ENCODE data around the gene MAGOH.

Gene MAGOH

DNA sequence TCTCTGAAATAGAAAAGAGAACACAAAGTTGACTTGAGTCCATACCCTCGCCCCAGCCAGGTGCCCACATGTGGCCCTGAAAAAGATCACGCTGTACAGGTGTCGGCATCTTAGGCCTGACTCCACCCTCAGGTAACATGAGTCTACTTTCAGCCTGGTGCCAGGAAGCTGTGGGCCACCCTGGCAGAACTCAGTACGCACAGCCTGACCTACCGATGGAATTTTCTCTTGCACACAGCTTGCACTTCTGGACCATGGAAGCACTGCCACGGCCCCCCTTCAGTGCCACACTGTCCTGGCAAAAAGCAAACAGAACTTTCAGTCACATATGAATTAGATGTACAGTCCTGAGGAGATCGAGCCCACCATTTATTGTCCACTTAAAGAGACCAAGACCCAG, 20.1 kb downstream of the MAGOH start:
- Histone ChIP-seq H2AFZ (ENCODE audit: low read length) (no peak overlapping the region), H3K9me2 (ENCODE audit: low read depth, low read length) (no peaks in the 10 kb centered on the region), H3K36me3 (ENCODE audit: insufficient read depth, low read length) (peaks cover 26% of the 10 kb centered on the region), H3K9ac (ENCODE audit: low read length) (no peak overlapping the region), H3K4me1 (ENCODE audit: insufficient read depth, low read length, severe bottlenecking) (peaks cover 18% of the 10 kb centered on the region), H3K4me2 (ENCODE audit: low read length) (no peak overlapping the region), H3K27ac (ENCODE audit: low read depth, low read length, poor library complexity, severe bottlenecking) (no peak overlapping the region), H3K4me3 (ENCODE audit: low read depth, low read length, poor library complexity, severe bottlenecking) (no peak overlapping the region), H3K79me2 (ENCODE audit: insufficient read depth, low read length) (no peaks in the 10 kb centered on the region), H3K27me3 (ENCODE audit: insufficient read depth, low read length) (no peaks in the 10 kb centered on the region), H3K9me3 (ENCODE audit: low read length) (no peaks in the 10 kb centered on the region), H4K20me1 (ENCODE audit: insufficient read depth, low read length) (no peaks in the 10 kb centered on the region), H3F3A (ENCODE audit: insufficient read depth, low read length) (no peaks in the 10 kb centered on the region)
- no peak for TF ChIP-seq EZH2 (IDR thresholded peaks at IDR 0.05; ENCODE audit: borderline replicate concordance, low read length)
- TF ChIP-seq, protein P1, sequence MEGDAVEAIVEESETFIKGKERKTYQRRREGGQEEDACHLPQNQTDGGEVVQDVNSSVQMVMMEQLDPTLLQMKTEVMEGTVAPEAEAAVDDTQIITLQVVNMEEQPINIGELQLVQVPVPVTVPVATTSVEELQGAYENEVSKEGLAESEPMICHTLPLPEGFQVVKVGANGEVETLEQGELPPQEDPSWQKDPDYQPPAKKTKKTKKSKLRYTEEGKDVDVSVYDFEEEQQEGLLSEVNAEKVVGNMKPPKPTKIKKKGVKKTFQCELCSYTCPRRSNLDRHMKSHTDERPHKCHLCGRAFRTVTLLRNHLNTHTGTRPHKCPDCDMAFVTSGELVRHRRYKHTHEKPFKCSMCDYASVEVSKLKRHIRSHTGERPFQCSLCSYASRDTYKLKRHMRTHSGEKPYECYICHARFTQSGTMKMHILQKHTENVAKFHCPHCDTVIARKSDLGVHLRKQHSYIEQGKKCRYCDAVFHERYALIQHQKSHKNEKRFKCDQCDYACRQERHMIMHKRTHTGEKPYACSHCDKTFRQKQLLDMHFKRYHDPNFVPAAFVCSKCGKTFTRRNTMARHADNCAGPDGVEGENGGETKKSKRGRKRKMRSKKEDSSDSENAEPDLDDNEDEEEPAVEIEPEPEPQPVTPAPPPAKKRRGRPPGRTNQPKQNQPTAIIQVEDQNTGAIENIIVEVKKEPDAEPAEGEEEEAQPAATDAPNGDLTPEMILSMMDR (IDR thresholded peaks at IDR 0.05; ENCODE audit: low read length): no peak

DNA sequence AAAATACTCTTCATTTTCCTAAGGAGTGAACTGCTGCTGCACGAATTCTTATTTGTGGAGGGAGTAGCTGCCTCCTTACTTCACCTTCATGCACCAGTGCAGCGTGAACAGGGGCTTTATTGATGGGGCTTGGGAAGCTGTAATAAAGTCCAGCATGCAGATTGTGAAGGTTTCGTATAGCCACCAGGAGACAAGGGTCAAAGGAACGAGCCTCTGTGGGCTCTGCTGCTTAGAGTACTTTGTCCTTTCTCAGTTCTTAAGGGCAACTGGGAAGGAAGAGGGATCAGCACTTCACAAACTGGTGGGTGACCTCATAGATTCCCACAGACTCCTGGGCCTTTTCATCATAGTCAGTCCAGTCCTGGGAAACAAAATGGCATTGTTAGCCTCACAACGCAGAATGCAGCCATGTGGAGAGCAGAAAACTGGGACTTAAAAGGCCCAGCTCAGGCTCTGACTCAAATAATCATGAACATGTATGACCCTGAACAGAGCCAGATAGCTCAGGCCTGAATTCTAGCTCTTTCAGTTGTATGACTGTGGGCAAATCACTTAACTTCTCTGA, 23.9 kb downstream of the MAGOH start:
- Histone ChIP-seq H3K4me2 (ENCODE audit: low read length) (no peak overlapping the region), H3F3A (ENCODE audit: insufficient read depth, low read length) (no peaks in the 10 kb centered on the region), H3K9me3 (ENCODE audit: low read length) (no peaks in the 10 kb centered on the region), H4K20me1 (ENCODE audit: insufficient read depth, low read length) (no peaks in the 10 kb centered on the region), H3K9me2 (ENCODE audit: low read depth, low read length) (no peaks in the 10 kb centered on the region), H3K79me2 (ENCODE audit: insufficient read depth, low read length) (no peaks in the 10 kb centered on the region), H3K9ac (ENCODE audit: low read length) (no peak overlapping the region), H3K27ac (ENCODE audit: low read depth, low read length, poor library complexity, severe bottlenecking) (no peak overlapping the region), H3K4me3 (ENCODE audit: low read depth, low read length, poor library complexity, severe bottlenecking) (no peak overlapping the region), H3K4me1 (ENCODE audit: insufficient read depth, low read length, severe bottlenecking) (peaks cover 6% of the 10 kb centered on the region), H3K36me3 (ENCODE audit: insufficient read depth, low read length) (peaks cover 57% of the 10 kb centered on the region), H2AFZ (ENCODE audit: low read length) (no peak overlapping the region), H3K27me3 (ENCODE audit: insufficient read depth, low read length) (no peaks in the 10 kb centered on the region)
- TF ChIP-seq, protein P1 (IDR thresholded peaks at IDR 0.05; ENCODE audit: low read length): no peak
- TF ChIP-seq EZH2 (IDR thresholded peaks at IDR 0.05; ENCODE audit: borderline replicate concordance, low read length): no peak

DNA sequence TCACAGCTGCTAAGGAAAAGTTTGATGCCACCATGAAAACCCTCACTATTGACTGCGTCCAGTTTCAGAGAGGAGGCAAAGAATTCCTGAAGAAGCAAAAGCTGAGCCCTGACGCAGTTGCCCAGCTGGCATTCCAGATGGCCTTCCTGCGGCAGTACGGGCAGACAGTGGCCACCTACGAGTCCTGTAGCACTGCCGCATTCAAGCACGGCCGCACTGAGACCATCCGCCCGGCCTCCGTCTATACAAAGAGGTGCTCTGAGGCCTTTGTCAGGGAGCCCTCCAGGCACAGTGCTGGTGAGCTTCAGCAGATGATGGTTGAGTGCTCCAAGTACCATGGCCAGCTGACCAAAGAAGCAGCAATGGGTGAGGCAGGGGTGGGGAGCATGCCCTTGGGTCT, 27.4 kb downstream of the MAGOH start:
- H3K36me3 ChIP-seq (ENCODE audit: insufficient read depth, low read length): peaks cover 85% of the 10 kb centered on the region
- H3K9ac ChIP-seq (ENCODE audit: low read length): no peak overlapping the region
- no peaks in the 10 kb centered on the region for H3K9me2 ChIP-seq (ENCODE audit: low read depth, low read length)
- H4K20me1 ChIP-seq (ENCODE audit: insufficient read depth, low read length): no peaks in the 10 kb centered on the region
- H3K4me1 ChIP-seq (ENCODE audit: insufficient read depth, low read length, severe bottlenecking): no peaks in the 10 kb centered on the region
- H3F3A ChIP-seq (ENCODE audit: insufficient read depth, low read length): no peaks in the 10 kb centered on the region
- no peak overlapping the region for H3K4me3 ChIP-seq (ENCODE audit: low read depth, low read length, poor library complexity, severe bottlenecking)
- no peak overlapping the region for H2AFZ ChIP-seq (ENCODE audit: low read length)
- no peaks in the 10 kb centered on the region for H3K27me3 ChIP-seq (ENCODE audit: insufficient read depth, low read length)
- H3K79me2 ChIP-seq (ENCODE audit: insufficient read depth, low read length): no peaks in the 10 kb centered on the region
- no peak overlapping the region for H3K27ac ChIP-seq (ENCODE audit: low read depth, low read length, poor library complexity, severe bottlenecking)
- TF ChIP-seq, protein P1 (IDR thresholded peaks at IDR 0.05; ENCODE audit: low read length): no peak
- no peak for TF ChIP-seq EZH2 (IDR thresholded peaks at IDR 0.05; ENCODE audit: borderline replicate concordance, low read length)
- H3K9me3 ChIP-seq (ENCODE audit: low read length): peaks cover 14% of the 10 kb centered on the region
- H3K4me2 ChIP-seq (ENCODE audit: low read length): no peak overlapping the region
